GM21526 (cell line): ENCODE results near the gene KRTAP12-2.
"Not testable (repeated sequence)": the region's sequence is repeated elsewhere in the genome, so short reads cannot be mapped to it uniquely, and the experiment has no call there.

ENCODE experiments used
- ATAC-seq: cut with Tn5 transposase; IDR thresholded peaks from one replicate; pipeline ENCODE4 v1.9.1; 2021; ENCODE audit warnings: moderate library complexity; ENCODE audit not compliant: unreplicated experiment, low FRiP score

The KRTAP12-2 gene

DNA sequence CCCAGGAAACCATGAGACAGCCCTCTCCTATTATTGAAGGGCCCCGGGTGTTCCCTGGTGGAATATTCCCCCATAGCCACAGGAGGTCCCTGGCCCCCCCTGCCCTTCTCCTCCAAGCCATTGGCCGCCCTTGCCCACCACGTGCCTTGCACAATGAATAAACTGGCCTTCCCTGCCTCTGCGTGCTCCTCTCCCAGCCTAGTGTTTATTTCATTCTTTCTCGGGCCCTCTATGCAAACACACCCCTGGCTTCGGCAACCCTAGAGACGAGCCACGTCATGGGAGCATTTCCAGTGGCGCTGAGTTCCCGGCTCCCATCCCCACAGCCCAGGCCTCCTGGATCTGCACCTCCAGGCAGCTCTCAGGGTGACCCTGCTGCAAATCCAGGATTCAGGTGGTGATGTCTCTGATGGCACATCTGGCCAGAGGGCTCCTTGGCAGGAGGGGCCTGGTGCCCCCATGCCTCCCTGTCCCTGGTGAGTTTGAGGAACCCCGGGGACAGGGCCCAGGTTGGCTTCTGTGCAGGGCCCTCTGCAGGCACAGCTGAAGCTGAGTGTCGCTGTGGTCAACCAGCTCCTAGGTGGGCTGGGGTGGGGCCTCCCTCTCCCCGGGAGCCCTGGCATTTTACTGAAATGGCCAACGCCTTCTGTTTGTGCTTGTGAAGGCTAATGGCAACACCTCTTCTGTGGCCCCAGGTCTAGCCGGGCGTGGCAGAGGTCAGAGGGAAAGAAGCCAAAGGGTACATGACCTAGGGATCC, 36.4 kb upstream of the KRTAP12-2 start:
- no peak for ATAC-seq

DNA sequence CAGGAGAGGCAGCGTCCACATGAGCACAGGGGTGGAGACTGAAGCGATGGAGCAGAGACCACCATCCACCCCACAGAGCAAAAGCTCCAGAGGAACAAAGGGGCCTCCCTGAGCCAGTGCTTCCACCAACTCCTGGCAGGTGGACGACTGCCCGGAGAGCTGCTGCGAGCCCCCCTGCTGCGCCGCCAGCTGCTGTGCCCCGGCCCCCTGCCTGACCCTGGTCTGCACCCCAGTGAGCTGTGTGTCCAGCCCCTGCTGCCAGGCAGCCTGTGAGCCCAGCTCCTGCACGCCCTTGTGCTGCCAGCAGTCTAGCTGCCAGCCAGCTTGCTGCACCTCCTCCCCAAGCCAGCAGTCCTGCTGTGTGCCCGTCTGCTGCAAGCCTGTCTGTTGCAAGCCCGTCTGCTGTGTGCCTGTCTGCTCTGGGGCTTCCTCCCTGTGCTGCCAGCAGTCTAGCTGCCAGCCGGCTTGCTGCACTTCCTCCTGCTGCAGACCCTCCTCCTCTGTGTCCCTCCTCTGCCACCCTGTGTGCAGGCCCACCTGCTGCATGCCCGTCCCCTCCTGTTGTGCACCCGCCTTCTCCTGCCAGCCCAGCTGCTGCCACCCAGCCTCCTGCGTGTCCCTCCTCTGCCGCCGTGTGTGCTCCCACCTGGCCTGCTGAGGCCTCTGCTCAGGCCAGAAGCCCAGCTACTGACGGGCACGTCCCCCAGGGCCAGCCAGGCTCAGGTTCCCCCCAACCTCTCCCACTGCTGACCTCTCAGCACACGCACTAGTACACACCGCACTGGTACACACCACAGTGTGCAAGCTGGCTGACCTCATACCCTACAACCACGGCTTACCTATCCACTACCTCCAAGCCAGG, 35.6 kb upstream of the KRTAP12-2 start:
- ATAC-seq: no peak

DNA sequence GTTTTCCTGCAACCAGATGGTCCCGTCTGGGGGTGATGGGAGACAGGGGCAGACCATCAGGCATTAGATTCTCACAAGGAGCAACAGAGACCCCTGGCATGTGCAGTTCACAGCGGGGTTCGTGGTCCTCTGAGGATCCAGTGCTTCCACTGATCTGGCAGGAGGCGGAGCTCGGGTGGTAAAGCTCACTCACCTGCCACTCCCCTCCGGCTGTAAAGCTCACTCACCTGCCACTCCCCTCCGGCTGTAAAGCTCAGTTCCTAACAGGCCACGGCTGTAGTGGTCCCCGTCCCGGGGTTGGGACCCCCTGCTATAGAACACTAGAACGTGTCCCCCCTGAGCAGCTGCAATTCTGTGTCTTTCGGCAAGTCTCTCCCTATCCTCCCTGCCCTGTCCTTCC, 34.8 kb upstream of the KRTAP12-2 start:
- no peak for ATAC-seq

DNA sequence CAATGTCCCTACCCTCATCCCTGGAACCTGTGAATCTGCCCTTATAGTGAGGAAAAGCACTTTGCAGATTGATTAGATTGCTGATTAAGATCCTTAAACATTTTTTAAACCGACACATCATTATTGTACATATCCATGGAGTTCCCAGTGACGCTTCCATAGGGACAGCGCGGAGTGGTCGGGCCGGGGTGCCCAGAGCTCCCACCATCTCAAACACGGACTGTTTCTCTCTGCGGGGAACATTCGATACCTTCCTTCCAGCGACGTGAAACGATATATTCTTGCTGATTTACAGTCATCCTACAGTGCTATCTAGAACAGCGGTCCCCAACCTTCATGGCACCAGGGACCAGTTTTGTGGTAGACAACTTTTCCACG, 34.3 kb upstream of the KRTAP12-2 start:
- no peak for ATAC-seq

DNA sequence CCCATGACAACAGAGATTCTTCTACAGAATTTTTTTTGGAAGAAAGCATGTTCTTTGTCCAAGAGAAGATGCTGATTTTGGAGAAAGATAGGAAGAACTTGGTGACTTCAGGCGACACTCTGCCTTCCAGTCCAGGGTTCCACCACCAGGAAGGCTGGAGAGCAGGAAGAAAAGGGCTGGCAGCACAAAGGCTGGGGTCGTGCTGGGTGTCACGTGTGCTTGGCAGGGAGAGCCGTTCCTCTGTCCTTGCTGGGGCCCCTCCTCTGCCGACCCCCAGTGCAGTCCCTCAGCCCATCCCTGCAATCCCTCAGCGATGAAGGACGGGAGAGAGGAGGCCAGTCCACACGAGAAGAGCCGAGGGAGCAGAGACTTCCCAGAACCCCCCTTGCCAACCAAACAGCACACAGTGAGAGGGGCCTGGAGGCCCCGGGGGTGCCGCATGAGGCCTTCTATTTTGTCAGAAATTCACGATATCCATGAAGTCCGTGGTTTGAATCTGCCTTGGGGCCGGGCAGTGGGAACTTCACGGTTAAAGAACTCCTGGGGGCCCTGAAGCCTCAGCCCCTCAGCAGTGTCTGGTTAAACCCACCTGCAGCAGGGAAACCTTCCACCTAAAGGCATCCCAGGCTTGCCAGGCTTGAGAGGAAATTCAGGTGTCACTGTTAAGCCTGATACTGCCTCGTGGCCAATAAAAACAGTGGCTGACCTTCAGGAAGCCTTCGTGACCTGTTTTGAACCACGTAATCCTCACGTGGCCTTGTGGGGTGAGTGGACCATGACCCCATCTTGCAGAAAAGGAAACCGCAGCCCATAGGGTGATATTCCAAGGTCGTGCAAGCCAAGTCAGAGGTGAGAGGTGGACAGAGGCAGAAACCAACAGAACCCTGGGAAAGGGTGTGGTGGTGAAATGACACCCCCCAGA, 33.6 kb upstream of the KRTAP12-2 start:
- no peak for ATAC-seq

DNA sequence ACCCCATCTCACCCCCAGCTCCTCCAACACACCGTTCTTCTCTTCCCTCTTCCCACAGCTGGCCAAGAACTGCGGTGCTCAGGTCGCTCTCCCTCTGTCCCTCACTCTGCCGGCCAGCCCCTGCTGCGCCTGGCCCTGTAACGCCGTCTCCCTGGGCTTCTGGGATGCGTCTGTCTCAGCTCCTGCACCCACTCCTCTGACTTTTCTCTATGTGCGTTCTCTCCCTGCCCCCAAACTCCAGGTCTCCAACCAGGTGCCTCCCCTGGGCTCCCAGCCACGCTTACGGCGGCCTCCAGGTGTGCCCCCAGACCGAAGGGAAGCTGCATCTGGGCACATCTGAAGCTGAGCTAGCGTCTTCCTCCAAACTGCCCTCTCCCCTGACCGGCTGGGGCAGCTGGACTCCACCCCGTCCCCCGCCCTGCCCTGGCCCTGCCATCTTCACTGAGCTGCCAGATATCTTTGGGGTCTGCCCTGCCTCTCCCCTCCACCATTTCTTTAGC, 32.8 kb upstream of the KRTAP12-2 start:
- no peak for ATAC-seq

DNA sequence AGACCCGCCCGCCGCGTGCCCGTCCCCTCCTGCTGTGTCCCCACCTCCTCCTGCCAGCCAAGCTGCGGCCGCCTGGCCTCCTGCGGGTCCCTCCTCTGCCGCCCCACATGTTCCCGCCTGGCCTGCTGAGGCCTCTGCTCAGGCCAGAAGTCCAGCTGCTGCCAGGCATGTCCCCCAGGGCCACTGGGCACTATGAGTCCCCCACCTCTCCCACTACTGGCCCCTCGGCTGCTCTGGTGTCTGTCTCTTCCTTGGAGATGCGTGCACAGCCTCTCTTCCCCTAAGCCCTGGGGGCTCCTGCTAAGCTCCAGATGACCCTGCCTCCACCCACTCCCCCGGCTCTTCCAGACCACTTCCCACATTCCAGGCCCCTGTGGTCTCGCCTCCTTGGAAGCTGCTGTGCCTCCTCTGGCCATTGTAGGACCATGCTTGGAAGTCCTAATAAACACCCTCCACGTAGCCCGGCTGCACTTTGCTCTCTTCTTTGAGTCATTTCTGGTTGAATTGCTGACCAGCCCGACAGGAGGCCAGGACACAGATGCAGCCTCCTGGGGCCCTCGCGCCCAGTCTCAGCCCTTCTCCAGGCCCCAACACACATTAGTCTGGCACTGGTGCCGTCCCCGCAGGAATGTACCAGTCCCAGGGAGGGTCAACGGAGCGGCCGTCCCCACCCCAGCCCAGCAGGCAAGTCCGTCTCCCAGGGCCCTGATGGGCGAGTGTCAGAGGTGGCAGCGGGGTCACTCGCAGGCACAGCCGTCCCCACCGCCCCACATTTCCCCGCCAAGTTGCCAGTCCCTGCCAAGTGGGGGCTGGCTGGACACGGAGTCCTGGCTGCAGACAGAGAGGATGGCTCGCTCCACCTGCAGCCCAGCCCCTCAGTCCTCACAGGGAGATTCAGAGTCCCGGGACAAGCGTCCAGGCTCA, 31.3 kb upstream of the KRTAP12-2 start:
- ATAC-seq: no peak

DNA sequence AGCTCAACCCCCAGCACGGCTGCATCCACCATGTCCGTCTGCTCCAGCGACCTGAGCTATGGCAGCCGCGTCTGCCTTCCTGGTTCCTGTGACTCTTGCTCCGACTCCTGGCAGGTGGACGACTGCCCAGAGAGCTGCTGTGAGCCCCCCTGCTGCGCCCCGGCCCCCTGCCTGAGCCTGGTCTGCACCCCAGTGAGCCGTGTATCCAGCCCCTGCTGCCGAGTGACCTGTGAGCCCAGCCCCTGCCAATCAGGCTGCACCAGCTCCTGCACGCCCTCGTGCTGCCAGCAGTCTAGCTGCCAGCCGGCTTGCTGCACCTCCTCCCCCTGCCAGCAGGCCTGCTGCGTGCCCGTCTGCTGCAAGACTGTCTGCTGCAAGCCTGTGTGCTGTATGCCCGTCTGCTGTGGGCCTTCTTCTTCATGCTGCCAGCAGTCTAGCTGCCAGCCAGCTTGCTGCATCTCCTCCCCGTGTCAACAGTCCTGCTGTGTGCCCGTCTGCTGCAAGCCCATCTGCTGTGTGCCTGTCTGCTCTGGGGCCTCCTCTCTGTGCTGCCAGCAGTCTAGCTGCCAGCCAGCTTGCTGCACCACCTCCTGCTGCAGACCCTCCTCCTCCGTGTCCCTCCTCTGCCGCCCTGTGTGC, 30.6 kb upstream of the KRTAP12-2 start, which contains the start of gene KRTAP10-12:
Gene KRTAP10-12, plus strand, starts transcription at position 1 of the 639 bp plus-strand sequence. Its CDS starts 30 bp downstream, at position 31.
- not testable (repeated sequence) for ATAC-seq

DNA sequence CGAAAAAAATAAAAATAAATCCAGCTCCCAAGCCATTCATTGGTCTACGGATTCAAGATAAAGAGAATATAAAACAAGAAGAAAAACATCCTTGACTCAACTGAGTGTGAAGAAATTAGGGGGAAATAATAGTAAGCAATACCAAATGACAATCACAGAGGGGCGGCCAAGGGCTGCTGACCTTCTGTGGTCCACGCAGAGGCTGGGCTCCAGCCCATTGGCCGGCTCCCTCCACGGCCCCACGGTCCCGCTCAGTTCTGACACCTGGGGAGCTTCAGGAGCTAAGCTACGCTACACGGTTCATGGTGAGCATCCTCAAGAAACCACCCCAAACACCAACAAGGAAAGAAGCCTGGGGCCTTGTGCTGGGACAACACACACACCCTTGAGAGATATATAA, 29.8 kb upstream of the KRTAP12-2 start:
- no peak for ATAC-seq

DNA sequence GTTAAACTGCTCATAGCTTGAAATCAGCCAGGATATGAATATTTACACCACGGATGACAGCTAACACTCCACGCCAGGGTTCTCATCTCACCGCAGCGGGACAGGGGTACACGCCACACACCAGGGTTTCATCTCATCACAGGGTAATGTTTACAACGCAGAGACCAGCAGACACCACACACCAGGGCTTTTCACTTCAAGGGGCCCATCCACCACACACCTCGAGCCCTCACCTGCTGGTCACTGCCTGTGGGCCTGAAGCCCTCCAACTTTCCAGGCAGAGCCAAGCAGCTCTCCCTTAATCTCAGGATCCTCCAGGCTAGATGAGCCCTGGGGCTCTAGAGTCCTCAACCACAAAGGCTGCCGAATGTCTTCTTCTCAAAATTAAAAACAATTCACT, 28.9 kb upstream of the KRTAP12-2 start:
- no peak for ATAC-seq

DNA sequence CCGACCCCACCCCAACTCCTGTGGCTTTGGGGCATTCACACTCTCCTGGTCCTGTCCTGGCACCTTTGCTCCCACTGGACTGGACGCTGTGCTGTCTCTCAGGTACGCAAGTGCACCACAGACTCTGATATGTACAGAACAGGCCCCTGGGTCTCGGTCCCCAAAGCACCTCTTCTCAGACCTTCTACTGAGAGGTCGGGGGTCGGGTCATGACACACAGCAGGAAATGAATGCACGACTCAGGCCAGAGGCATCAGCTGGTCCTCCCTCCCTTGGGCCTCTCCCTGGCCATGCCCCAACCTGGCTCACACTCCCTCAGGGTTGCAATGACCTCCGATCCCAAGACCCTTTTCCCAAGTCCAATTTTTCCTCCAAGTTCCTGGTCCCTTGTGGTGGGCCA, 28.5 kb upstream of the KRTAP12-2 start:
- ATAC-seq: no peak

DNA sequence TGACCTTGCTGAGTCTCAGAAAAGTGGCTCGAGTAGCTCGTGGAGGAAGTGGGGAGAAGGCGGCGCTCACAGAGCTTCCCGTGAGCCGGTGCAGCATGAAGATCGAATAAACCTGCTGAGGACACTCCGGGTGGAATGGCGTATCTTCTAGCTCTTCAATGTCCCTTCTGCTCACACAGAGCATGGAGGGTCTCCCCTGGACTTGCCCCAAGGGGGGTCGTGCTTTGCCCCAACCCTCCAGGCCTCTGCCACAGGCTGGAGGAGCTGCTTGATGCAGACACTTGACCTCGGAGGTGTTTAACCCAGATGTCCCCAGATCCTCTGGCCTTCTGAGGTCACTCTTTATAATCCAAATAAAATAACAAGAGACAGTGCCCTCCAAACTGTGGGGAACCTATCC, 28.0 kb upstream of the KRTAP12-2 start:
- ATAC-seq: no peak

DNA sequence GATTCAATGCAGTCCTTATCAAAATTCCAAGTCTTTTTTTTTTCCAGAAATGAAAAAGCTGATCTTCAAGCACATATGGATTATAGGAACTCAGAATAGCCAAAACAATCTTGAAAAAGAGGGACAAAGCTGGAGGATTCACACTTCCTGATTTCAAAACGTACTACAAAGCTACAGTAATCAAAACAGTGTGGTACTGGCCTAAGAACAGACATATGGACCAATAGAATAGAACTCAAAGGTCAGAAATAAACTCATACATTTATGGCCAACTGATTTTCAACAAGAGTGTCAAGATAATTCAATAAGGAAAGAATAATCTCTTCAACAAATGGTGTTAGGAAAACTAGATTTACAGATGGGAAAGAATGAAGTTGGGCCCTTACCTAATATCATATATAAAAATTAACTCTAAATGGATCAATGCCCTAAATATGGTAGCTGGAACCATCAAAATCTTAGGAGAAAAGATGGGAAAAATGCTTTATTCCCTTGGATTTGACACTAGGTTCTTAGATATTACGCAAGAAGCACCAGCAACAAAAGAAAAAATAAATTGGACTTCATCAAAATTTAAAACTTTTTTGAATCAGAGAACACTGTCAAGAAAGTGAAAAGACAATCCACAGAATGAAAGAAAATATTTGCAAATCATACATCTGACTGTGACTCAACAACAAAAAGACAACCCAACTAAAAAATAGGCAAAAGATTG, 26.2 kb upstream of the KRTAP12-2 start:
- ATAC-seq: no peak

DNA sequence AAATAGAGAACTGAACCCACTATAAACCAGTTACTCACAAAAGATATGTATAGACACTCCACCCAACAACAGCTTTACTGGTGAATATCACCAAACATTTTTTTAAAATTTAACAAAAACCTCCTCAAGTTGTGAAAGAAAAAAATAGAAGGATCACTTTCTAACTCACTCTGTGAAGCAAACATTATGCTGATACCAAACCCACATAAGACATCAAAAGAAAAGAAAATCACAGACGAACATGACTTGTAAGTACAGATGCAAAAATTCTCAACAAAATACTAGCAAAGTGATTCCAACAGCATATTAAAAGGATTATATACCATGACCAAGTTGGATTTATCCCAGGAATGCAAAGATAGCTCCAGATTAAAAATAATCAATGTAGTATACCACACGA, 25.0 kb upstream of the KRTAP12-2 start:
- ATAC-seq: no peak

DNA sequence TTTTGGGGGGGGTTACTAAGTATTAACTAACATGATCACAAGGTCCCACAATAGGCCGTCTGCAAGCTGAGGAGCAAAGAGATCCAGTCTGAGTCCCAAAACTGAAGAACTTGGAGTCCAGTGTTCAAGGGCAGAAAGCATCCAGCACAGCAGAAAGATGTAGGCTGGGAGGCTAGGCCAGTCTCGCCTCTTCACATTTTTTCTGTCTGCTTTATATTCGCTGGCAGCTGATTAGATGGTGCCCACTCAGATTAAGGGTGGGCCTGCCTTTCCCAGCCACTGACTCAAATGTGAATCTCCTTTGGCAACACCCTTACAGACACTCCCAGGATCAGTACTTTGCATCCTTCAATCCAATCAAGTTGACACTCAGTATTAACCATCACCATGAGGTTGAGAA, 23.0 kb upstream of the KRTAP12-2 start:
- not testable (repeated sequence) for ATAC-seq

DNA sequence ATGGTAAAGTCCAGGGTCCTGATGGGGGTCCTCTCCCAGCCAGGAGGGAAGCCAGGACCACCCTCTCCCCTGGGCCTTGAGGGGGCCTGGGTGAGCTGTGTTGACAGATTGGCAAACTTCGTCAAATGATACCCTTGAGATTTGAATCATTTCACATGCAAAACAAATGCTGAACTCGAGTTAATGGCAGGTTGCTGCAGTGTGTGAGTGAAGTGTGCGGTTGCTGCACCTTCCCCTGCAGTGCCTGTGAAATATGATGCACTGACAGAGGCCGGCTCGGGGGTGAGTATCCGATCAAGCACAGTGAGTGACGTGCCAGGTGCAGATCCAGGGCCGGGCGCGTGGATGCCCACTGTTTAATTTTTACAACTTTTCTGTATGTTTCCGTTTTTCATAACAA, 20.9 kb upstream of the KRTAP12-2 start:
- ATAC-seq: no peak

DNA sequence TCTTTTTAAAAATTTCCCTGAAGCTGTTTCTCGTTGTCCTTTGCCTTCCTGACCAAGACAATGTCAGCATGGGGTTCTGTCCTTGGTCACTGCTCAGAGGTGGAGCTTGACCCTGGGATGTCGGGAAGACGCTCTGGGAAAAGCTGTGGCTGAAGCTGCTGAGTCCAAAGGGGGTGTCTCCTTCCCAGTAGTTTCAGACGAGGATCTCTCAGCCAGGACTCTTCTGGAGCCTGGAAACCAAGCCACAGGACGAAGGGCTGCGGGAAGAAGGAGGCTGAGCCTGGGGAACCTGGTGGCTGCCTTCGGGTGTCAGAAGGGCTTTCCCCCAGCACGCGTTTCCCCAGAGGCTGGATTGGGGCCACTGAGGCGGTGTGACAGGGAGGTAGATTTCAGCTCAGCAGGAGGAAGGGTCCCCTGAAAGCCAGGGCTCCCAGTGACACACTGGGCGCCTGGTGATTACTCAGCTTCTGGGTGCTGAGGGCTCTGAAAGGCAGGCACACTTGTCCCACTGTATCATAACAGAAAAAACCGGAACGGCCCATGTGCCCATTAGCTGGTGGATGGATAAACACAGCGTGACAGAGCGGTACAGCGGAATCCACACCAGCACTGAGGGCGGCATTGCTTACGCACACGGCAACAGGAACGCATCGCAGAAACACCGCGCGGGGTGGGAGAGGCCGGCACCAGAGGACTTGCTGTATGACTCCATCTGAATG, 20.3 kb upstream of the KRTAP12-2 start:
- ATAC-seq: no peak
